Measurements from ENCODE around the gene KIRREL3. TPM values are rescaled to one million over a fixed set of nuclear protein-coding genes. Genes with fewer than 3 reads are reported as not detected.

KIRREL3 gene
- polyA plus RNA-seq, 1 of the 3 experiments (the other 2 are of a cell fraction) = 3.7 TPM

DNA sequence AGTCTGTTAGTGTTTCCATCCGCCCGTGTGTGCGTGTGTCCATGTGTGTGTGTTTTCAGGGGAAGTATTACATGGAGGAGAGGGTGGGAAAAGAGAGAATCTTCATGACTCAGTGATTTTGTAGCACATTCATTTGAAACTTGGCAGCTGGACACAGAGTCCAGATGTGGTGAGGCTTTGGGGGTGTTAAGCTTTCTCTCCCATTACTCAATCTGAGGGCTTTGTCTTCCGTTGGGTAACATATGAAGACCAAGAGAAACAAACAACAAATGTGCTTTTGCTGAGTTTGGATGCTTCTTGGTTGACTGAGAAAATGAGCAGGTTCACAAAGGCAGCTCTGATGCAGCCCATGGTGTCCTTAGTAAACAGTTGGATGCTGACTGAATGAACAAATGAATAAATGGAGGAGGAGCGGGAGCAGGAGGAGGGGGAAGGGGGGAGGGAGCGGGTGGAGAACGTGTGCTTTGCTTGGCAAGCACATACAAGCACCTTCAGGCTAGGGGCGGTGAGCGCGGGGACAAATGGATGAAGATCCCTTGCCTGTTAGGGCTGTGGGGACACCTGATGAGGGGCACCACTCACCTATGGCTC is 540.8 kb downstream of the KIRREL3 start:
- Histone ChIP-seq H3K27ac (ENCODE audit: low read depth in 2 of 2, low read length in 1 of 2) (no peak overlapping the region), H2AFZ (ENCODE audit: low read depth) (no peak overlapping the region), H3K27me3 (ENCODE audit: insufficient read depth) (no peaks in the 10 kb centered on the region), H3K4me3 (ENCODE audit: low read depth in 2 of 2, low read length in 1 of 2) (no peak overlapping the region), H4K20me1 (ENCODE audit: insufficient read depth) (no peaks in the 10 kb centered on the region), H3K36me3 (replicated peaks in 1 of 2; ENCODE audit: control insufficient read depth in 1 of 2, insufficient read depth in 2 of 2, low read length in 1 of 2) (no peaks in the 10 kb centered on the region), H3F3A (replicated peaks; ENCODE audit: insufficient read depth) (no peaks in the 10 kb centered on the region), H3K4me1 (ENCODE audit: control insufficient read depth in 1 of 2, insufficient read depth in 2 of 2, low read depth in 1 of 2, low read length in 1 of 2) (peaks cover 0 to 42% of the 10 kb centered on the region in 2 experiments; a peak in 1 of 4 replicates), H3K4me2 (no peak overlapping the region), H3K9ac (no peak overlapping the region), H3K9me2 (no peaks in the 10 kb centered on the region), H3K79me2 (ENCODE audit: insufficient read depth) (no peaks in the 10 kb centered on the region), H3K9me3 (no peaks in the 10 kb centered on the region)
- WGBS (ENCODE audit: low lambda C conversion rate) = 83% methylated on average over 10 of the region's 10 CpGs
- no peak for TF ChIP-seq FOXM1 (IDR thresholded peaks at IDR 0.05; ENCODE audit: low read depth)
- TF ChIP-seq, protein P1, sequence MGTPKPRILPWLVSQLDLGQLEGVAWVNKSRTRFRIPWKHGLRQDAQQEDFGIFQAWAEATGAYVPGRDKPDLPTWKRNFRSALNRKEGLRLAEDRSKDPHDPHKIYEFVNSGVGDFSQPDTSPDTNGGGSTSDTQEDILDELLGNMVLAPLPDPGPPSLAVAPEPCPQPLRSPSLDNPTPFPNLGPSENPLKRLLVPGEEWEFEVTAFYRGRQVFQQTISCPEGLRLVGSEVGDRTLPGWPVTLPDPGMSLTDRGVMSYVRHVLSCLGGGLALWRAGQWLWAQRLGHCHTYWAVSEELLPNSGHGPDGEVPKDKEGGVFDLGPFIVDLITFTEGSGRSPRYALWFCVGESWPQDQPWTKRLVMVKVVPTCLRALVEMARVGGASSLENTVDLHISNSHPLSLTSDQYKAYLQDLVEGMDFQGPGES (IDR thresholded peaks at IDR 0.05; ENCODE audit: low read depth, low read length) = no peak
- no peak for TF ChIP-seq NFIC (IDR thresholded peaks at IDR 0.05; ENCODE audit: borderline replicate concordance)
- no peak for TF ChIP-seq NRF1 (IDR thresholded peaks at IDR 0.05; ENCODE audit: low read depth, low read length)
- TF ChIP-seq, protein P2, sequence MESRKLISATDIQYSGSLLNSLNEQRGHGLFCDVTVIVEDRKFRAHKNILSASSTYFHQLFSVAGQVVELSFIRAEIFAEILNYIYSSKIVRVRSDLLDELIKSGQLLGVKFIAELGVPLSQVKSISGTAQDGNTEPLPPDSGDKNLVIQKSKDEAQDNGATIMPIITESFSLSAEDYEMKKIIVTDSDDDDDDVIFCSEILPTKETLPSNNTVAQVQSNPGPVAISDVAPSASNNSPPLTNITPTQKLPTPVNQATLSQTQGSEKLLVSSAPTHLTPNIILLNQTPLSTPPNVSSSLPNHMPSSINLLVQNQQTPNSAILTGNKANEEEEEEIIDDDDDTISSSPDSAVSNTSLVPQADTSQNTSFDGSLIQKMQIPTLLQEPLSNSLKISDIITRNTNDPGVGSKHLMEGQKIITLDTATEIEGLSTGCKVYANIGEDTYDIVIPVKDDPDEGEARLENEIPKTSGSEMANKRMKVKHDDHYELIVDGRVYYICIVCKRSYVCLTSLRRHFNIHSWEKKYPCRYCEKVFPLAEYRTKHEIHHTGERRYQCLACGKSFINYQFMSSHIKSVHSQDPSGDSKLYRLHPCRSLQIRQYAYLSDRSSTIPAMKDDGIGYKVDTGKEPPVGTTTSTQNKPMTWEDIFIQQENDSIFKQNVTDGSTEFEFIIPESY (IDR thresholded peaks at IDR 0.05; ENCODE audit: borderline replicate concordance, low read depth) = no peak
- TF ChIP-seq, protein P3, sequence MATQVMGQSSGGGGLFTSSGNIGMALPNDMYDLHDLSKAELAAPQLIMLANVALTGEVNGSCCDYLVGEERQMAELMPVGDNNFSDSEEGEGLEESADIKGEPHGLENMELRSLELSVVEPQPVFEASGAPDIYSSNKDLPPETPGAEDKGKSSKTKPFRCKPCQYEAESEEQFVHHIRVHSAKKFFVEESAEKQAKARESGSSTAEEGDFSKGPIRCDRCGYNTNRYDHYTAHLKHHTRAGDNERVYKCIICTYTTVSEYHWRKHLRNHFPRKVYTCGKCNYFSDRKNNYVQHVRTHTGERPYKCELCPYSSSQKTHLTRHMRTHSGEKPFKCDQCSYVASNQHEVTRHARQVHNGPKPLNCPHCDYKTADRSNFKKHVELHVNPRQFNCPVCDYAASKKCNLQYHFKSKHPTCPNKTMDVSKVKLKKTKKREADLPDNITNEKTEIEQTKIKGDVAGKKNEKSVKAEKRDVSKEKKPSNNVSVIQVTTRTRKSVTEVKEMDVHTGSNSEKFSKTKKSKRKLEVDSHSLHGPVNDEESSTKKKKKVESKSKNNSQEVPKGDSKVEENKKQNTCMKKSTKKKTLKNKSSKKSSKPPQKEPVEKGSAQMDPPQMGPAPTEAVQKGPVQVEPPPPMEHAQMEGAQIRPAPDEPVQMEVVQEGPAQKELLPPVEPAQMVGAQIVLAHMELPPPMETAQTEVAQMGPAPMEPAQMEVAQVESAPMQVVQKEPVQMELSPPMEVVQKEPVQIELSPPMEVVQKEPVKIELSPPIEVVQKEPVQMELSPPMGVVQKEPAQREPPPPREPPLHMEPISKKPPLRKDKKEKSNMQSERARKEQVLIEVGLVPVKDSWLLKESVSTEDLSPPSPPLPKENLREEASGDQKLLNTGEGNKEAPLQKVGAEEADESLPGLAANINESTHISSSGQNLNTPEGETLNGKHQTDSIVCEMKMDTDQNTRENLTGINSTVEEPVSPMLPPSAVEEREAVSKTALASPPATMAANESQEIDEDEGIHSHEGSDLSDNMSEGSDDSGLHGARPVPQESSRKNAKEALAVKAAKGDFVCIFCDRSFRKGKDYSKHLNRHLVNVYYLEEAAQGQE (IDR thresholded peaks at IDR 0.05; ENCODE audit: low read depth, low read length) = no peak
- no peak for TF ChIP-seq EP300 (IDR thresholded peaks at IDR 0.05; ENCODE audit: borderline replicate concordance in 1 of 2, low read depth in 1 of 2, low read length in 1 of 2)
- TF ChIP-seq FOXJ3 (CRISPR knock-in tag; IDR thresholded peaks at IDR 0.05) = no peak
- TF ChIP-seq TCF12 (IDR thresholded peaks at IDR 0.05) = no peak
- TF ChIP-seq GATA2 (CRISPR knock-in tag; IDR thresholded peaks at IDR 0.05) = no peak
- TF ChIP-seq POLR2AphosphoS5 (IDR thresholded peaks at IDR 0.05; ENCODE audit: low read depth, low read length) = no peak
- TF ChIP-seq, protein P4, sequence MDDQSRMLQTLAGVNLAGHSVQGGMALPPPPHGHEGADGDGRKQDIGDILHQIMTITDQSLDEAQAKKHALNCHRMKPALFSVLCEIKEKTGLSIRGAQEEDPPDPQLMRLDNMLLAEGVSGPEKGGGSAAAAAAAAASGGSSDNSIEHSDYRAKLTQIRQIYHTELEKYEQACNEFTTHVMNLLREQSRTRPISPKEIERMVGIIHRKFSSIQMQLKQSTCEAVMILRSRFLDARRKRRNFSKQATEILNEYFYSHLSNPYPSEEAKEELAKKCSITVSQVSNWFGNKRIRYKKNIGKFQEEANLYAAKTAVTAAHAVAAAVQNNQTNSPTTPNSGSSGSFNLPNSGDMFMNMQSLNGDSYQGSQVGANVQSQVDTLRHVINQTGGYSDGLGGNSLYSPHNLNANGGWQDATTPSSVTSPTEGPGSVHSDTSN (IDR thresholded peaks at IDR 0.05) = no peak
- no peak for TF ChIP-seq RAD21 (IDR thresholded peaks at IDR 0.05; ENCODE audit: low read length)
- TF ChIP-seq, protein P5, sequence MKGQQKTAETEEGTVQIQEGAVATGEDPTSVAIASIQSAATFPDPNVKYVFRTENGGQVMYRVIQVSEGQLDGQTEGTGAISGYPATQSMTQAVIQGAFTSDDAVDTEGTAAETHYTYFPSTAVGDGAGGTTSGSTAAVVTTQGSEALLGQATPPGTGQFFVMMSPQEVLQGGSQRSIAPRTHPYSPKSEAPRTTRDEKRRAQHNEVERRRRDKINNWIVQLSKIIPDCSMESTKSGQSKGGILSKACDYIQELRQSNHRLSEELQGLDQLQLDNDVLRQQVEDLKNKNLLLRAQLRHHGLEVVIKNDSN (IDR thresholded peaks at IDR 0.05; ENCODE audit: borderline replicate concordance, low read depth) = no peak
- TF ChIP-seq, protein P6, sequence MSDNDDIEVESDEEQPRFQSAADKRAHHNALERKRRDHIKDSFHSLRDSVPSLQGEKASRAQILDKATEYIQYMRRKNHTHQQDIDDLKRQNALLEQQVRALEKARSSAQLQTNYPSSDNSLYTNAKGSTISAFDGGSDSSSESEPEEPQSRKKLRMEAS (IDR thresholded peaks at IDR 0.05; ENCODE audit: low read depth) = no peak
- TF ChIP-seq RXRA (IDR thresholded peaks at IDR 0.05; ENCODE audit: borderline replicate concordance, low read depth) = no peak
- TF ChIP-seq CHD2 (IDR thresholded peaks at IDR 0.05; ENCODE audit: low read length, partially characterized antibody) = no peak
- CTCF ChIA-PET = interaction anchor here (0.6 to 2.5 kb wide), 6 partner anchors 9 to 880 kb away, joined by 3 to 18 read pairs (median 3); no protein-coding TSS in a partner anchor
- DNase-seq = no peak
- POLR2A ChIA-PET = interaction anchor here (0.7 kb wide), 1 partner anchor 16 kb away, joined by 3 read pairs; no protein-coding TSS in a partner anchor

Measured in SK-N-SH (cell line).